IPS-NIHi7 (cell line): ENCODE results near the gene KRT3.
"Not testable (repeated sequence)": the region's sequence is repeated elsewhere in the genome, so short reads cannot be mapped to it uniquely, and the experiment has no call there.

Experiments used
- DNase-seq: peaks from one replicate; pipeline ENCODE4 v3.0.0; 2012; ENCODE audit warnings: mixed read lengths; ENCODE audit errors: extremely low spot score

KRT3 gene

GRCh38 chr12:52781399-52782082 is 14.4 kb downstream of the KRT3 start:
- DNase-seq = no peak

DNA sequence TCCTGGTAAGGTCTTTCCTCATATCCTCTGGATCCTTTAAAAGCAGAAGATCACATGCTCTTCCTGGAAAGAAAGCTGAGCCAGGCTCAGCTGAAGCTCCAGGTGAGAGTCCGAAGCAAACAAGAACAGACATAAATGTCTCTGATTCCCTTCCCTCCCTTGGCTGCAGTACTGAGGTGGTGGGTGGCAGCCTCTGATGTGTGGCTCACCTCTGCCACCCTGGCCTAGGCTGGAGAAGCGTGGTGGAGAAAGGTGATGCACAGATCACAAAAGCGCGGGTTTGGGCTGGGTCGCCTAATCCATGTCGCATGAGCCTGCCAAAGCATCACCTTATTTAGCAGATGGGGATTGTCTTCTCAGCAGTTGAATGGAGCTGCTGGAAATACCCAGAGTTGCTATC is 16.0 kb downstream of the KRT3 start:
- no peak for DNase-seq

- DNase-seq = no peak
Measured at GRCh38 chr12:52778833-52779232, 17.1 kb downstream of the KRT3 start.

GRCh38 chr12:52777566-52777965 is 18.4 kb downstream of the KRT3 start:
- no peak for DNase-seq

GRCh38 chr12:52776913-52777395 is 19.0 kb downstream of the KRT3 start, which contains the start of gene KRT76:
KRT76 (minus strand) TSS chr12:52777345; CDS start chr12:52777291, 54 bp downstream.
- no peak for DNase-seq

- no peak for DNase-seq
Measured at GRCh38 chr12:52776435-52776834, 19.5 kb downstream of the KRT3 start.

DNA sequence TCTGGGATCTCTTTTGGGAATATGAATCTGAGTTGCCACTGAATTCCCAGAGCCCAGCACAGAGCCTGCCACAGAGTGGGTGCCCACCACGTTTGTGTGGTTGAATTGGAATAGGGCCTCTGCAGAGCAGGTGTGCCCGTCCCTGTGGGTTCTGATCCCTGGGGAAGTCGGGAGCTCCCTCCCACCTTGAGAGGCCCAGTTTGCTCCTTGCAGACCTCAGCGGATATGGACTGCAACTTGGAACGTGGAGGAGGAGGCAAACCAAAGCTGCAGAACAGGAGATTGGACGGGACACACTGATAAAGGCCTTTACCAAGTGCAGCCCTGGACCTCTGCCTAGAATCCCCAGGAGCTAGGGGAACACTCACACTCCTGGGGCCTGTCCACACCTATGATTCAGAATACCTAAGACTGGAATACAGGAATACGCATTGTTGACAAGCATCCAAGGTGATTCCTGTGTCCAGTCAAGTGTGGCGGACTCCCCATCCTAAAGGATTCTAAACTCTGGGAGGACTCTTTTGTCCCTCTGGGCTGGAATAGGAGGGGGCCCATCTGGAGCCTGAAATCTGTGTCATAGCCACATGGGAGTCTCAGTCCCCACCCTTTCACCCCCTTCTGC is 21.2 kb downstream of the KRT3 start:
- no peak for DNase-seq

GRCh38 chr12:52772772-52773171 is 23.1 kb downstream of the KRT3 start:
- DNase-seq = no peak

DNA sequence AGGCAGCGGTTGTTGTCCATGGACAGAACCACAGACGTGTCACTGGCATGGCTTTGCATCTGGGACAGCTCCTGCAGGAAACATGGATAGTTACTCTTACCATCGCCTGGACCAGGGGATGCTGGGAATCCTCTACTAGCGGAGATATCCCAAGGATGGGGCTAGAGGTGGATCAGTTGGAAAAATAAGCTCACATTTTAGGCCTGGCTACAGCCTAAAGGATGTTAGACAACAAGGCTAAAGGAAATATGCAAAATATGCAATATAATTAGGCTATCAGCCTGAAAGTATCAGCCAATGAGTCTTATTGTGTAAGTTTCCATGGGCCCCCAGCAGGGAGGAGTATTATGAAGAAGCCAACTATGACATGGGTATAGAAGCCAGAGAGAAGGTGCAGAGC is 23.7 kb downstream of the KRT3 start:
- DNase-seq = no peak

DNA sequence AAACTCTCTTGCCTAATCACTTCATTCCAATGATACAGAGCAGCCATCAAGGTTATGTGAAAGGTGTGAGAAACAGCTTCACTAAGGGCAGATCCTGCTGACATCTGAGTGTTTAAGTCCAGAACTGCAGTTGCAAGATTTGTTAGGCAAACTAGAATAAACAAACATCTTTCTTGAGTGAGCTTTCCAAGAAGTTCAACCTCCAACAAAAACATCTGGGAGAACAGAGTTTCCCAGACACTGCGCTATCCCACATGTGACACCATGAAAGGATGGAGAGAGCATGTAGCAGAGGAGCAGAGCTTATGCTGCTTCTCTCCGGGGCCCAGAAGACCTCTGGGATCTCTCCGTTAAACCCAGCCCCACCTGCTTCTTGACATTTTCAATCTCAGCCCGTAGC is 24.4 kb downstream of the KRT3 start:
- no peak for DNase-seq

- no peak for DNase-seq
Measured at GRCh38 chr12:52771088-52771487, 24.8 kb downstream of the KRT3 start.

DNA sequence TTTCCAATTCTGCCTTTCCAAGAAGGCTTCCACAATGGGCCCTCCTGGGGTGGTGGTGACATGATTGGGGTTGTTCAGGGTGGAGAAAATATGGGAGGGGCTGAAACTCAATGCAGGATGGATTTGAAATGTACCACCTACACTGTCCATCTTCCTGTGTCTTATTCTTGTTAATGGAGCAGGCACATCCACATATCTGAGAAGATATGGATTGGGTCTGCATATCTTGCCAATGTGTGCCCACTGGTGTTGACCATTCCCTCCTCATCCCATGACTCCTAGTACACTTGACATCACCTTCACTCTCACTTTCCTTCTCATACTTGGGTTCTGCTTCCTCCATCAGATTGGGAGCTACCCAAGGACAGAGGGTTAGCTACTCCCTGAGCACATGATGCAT is 26.0 kb downstream of the KRT3 start:
- DNase-seq = no peak

- no peak for DNase-seq
Measured at GRCh38 chr12:52769354-52769753, 26.6 kb downstream of the KRT3 start.

GRCh38 chr12:52768479-52769200 is 27.3 kb downstream of the KRT3 start:
- no peak for DNase-seq

DNA sequence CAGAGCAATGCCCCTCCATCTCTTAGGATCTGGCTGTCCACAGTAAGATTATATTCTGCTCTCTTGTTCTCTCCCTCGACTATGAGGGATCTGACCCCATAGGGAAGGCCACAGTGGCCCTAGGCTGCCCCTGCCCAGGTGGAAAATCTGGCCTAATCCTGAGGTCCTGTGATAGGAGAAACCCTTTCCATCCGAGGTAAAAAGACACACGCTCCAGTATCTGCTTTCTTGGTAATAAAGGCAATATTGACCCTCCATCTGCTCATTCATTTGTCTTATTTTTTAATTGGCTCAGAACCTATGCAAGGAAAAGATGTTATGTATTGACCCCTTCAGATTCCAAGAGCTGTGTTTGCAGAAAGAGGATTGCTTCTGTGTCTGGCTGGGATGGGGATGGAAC is 28.5 kb downstream of the KRT3 start:
- DNase-seq = no peak

GRCh38 chr12:52767020-52767379 is 28.9 kb downstream of the KRT3 start:
- DNase-seq = no peak

- DNase-seq = no peak
Measured at GRCh38 chr12:52766351-52767019, 29.4 kb downstream of the KRT3 start.

- no peak for DNase-seq
Measured at GRCh38 chr12:52765702-52766101, 30.2 kb downstream of the KRT3 start.

GRCh38 chr12:52763991-52764390 is 31.9 kb downstream of the KRT3 start:
- no peak for DNase-seq

- DNase-seq = no peak
Measured at GRCh38 chr12:52763036-52763659, 32.8 kb downstream of the KRT3 start.

GRCh38 chr12:52761802-52762201 is 34.1 kb downstream of the KRT3 start:
- DNase-seq = no peak

- DNase-seq = not testable (repeated sequence)
Measured at GRCh38 chr12:52761218-52761617, 34.7 kb downstream of the KRT3 start.
